ENCODE data around the gene CEP85. TPM values are rescaled to one million over a fixed set of nuclear protein-coding genes. Genes with fewer than 3 reads are reported as not detected.

The CEP85 gene
- total and polyA plus RNA-seq, 9 of the 15 experiments (the other 6 are each of a cell fraction or from before 2014, with no cell fraction given) = 42.1 to 140 (median 92.6) TPM

DNA sequence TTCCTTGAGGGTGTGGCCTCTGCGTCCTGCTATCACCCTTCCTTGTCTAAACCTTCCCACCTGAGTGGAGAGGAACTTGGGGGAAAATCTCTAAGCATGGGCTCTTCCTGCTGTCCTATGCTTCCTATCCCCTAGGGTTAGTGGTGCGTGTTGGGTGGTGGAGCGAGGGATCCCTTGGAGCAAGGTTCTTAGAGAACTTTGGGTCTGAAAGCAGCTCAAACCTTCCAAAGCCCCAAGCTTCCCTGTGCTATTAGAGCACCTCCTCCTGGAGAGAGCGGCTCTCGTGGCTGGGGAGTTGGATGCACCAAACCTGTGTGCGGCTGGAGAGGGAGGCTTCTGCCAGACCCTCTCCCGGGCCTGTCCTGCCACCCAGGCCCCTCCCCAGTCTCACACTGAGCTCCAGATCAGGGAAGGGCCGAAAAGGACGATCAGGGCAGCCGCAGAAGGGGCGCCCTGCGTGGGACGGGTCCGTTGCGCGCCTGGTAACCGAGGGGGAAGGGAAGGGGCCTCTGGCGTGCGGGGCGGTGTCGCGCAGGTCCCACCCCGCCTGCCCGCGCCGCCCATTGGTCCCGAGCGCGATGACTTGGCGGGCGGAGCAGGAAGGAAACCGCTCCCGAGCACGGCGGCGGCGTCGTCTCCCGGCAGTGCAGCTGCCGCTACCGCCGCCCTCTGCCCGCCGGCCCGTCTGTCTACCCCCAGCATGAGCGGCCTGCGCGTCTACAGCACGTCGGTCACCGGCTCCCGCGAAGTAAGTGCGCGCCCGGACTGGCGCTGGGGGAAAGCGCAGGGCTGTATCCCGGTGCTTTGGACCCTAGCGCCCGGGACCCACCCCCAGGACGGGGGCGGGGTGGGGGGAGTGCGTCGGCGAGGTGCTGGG lies 45.7 kb downstream of the CEP85 start, which contains the start of gene SH3BGRL3 (continued):
- TF ChIP-seq POLR2AphosphoS2 (IDR thresholded peaks at IDR 0.05; ENCODE audit: low read length) (peak; percentile 88), MYBL2 (IDR thresholded peaks at IDR 0.05; ENCODE audit: low read depth) (no peak), MYBL2 (CRISPR knock-in tag; IDR thresholded peaks at IDR 0.05; ENCODE audit: borderline replicate concordance) (no peak), ZC3H4 (CRISPR knock-in tag; IDR thresholded peaks at IDR 0.05; ENCODE audit: borderline replicate concordance) (no peak), HDAC1 (IDR thresholded peaks at IDR 0.05) (no peak; a peak in 2 of 4 replicates), DNMT1 (IDR thresholded peaks at IDR 0.05) (0 out of 2 replicates have a peak, but pooled peaks have one; percentile 84), ZNF766 (CRISPR knock-in tag; conservative IDR thresholded peaks at IDR 0.05) (0 out of 2 replicates have a peak, but pooled peaks have one; percentile 41), NONO (IDR thresholded peaks at IDR 0.05; ENCODE audit: low read depth in 2 of 2, low read length in 1 of 2) (peak in 1 of 2 experiments; percentile 73; a peak in 1 of 4 replicates), MCM5 (IDR thresholded peaks at IDR 0.05; ENCODE audit: low read depth) (no peak), CHD4 (IDR thresholded peaks at IDR 0.05; ENCODE audit: insufficient read depth, insufficient replicate concordance, low read depth, low read length, poor library complexity, severe bottlenecking) (peak; percentile 13), CBX2 (IDR thresholded peaks at IDR 0.05; ENCODE audit: insufficient read depth, low read length, poor library complexity, severe bottlenecking) (no peak), ZBTB40 (IDR thresholded peaks at IDR 0.05) (0 out of 2 replicates have a peak, but pooled peaks have one; percentile 8), ZBTB40 (CRISPR knock-in tag; IDR thresholded peaks at IDR 0.05) (no peak), OTX1 (CRISPR knock-in tag; IDR thresholded peaks at IDR 0.05) (0 out of 2 replicates have a peak, but pooled peaks have one; percentile 37), U2AF1 (optimal IDR thresholded peaks at IDR 0.05; ENCODE audit: low read depth, low read length) (peak; percentile 96)
- TF ChIP-seq, protein P1, sequence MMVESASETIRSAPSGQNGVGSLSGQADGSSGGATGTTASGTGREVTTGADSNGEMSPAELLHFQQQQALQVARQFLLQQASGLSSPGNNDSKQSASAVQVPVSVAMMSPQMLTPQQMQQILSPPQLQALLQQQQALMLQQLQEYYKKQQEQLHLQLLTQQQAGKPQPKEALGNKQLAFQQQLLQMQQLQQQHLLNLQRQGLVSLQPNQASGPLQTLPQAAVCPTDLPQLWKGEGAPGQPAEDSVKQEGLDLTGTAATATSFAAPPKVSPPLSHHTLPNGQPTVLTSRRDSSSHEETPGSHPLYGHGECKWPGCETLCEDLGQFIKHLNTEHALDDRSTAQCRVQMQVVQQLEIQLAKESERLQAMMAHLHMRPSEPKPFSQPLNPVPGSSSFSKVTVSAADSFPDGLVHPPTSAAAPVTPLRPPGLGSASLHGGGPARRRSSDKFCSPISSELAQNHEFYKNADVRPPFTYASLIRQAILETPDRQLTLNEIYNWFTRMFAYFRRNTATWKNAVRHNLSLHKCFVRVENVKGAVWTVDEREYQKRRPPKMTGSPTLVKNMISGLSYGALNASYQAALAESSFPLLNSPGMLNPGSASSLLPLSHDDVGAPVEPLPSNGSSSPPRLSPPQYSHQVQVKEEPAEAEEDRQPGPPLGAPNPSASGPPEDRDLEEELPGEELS (CRISPR knock-in tag; IDR thresholded peaks at IDR 0.05; ENCODE audit: borderline replicate concordance) = no peak

Measured in K562 (cell line).